ENCODE measurements around the gene MED8.

The MED8 gene, protein sequence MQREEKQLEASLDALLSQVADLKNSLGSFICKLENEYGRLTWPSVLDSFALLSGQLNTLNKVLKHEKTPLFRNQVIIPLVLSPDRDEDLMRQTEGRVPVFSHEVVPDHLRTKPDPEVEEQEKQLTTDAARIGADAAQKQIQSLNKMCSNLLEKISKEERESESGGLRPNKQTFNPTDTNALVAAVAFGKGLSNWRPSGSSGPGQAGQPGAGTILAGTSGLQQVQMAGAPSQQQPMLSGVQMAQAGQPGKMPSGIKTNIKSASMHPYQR

DNA sequence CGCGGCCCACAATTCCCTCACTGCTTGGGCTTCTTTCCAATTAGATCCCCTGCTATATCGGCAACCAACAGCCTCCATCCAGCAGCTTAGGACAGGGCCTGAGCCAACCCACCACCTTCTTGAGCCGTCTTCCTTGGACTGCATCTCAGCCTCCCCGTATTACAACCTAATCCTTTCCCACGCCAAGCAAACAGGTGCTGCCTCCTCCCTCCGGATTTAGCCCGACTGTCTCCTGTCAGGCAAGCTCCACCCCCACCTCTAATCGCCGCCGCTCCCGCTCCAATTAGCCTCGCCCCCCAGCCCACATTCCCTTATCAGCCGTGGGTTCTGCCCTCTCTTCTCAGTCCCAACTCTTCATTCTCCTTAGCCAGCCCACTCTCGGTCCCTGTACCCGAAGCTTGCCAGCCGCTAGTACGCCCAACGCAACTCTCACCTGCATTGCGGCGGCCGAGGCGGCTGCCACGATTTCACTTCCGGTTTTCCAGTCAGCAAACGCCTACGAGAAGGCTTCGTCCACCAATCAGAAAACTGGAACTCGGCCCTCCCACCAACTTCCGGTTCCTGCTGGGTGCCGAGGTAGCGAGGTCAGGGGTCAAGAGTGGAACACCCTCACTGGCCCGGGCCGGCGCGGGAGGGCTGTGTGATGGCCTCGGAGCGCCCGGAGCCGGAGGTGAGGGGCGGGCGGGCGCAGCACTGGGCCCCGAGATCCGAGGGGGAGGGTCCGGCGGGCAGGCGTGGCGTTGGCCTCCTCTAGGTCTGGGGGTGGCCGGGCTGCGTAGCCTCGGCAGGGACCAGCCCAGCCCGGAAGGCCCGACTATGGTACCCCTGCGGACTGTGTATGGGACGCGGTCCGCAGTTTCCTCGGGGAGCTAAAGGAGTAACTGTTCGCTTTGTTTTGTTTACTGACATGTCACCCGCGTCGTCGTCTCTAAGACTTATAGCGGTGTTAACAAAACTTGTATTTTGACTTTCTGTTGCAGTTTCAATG, at the start of gene MED8, which contains the start of gene SZT2:
Gene MED8, minus strand, starts transcription at position 475 of the 988 bp plus-strand sequence. Its CDS starts 36 bp downstream, at position 439.
Gene SZT2, plus strand, starts transcription at position 574 of the 988 bp plus-strand sequence. Its CDS starts 70 bp downstream, at position 644.
- in situ Hi-C loops (cut with HindIII; ENCODE audit: low sequenced_read_pairs), result no loop called here

DNA sequence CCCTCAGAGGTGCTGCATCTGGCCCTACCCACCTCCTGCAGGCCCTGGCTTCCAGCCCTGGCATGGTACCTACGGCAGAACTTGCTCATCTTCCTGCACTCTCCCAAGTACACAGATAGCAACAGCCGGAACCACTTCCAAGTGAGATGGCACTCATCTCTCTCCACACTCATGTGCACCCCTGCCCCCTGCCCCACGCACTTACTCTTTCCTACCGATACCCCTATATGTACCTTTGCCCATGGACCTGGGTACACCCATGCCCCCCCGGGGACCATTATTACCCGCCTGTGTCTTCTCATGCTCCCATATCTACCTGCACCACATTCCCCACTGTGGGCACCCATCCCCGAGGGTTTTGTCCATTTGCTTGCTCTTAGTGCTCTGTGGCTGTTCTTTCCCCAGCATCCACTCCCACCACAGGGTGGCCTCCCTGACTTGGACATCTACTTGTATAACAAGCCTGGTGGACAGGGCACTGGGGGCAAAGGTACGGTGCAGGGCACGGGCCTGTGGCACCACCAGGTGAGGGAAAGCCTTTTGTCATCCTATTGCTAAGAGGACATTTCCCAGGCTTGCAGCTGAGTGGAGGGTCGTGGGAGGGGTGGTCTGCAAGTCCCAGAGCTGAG, 49.5 kb upstream of the MED8 start:
- in situ Hi-C loops (cut with HindIII; ENCODE audit: low sequenced_read_pairs), result no loop called here

DNA sequence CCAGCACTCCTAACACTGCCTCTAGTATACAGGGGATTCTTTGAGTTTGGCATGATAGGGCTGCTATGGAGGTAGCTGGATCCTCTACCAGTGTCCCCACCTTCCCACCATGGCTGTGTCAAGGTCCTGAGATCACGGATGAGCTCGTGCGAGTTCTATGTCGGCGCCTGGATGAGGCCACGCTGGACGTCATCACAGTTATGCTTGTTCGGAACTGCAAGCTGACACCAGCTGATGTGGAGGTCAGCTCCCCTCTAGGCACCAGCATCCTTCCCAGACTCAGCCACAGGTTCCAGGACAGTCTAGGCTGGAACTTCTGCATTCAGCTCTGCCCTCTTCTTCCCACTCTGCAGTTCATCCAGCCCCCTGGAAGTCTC, 49.0 kb upstream of the MED8 start:
- in situ Hi-C loops (cut with HindIII; ENCODE audit: low sequenced_read_pairs), result no loop called here

DNA sequence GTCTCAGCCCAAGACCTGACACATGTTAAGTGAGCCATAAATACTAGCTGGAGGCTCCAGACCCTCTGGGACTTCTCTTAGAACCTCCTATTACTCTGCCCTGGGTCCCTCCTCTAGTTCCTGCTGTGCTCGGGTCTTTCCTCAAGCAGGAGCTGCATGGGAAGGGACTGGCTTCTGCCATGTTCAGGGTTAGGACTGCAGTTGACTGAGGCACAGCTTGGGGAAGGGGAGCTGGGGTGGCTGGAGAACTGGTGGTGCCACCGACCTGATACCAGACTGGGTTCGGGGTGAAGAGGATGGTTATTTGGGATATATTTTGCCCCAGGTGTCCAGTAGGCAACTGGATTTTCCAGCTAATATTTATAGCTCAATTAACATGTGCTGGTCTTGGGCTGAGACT, 48.4 kb upstream of the MED8 start:
- in situ Hi-C loops (cut with HindIII; ENCODE audit: low sequenced_read_pairs), result no loop called here

DNA sequence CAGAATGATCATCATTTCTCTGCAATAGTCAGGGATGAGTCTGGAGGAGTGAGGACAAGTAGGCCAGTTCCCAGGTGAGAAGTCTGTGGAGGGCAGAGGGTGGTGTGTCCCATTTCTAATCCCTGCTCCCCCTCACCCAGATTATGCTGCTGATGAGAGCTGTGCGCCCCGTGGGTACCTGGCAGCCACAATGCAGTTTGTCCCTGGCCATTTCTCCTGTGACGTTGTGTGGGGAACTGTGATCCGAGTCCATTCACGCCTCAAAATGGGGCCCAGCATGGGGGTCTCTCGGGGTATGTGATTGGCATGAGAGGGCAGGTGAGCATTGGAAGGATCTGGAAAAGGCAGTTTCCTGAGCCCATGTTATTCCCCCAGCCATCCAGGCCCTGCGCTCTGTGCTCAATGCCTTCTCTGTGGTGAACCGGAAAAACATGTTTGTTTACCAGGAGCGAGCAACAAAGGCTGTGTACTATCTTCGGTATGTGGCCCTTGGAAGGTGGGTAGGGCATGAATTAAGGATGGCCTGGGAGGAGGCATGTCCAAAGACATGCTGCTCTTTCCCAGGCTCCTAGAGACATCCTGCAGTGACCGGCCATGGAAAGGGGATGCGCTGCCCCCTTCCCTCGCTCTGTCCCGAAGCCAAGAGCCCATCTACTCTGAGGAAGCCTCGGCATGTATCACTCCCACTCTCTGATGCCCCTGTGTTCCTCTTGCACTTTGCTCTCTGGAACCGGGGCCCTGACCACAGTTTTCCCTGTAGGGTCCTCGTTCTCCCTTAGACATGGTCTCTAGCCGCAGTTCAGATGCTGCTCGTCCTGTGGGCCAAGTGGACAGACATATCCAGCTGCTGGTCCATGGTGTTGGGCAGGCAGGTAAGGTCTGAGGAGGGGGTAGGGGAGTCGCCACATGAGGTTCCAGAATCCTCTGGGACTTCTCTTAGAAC, 47.7 kb upstream of the MED8 start:
- in situ Hi-C loops (cut with HindIII; ENCODE audit: low sequenced_read_pairs), result no loop called here

DNA sequence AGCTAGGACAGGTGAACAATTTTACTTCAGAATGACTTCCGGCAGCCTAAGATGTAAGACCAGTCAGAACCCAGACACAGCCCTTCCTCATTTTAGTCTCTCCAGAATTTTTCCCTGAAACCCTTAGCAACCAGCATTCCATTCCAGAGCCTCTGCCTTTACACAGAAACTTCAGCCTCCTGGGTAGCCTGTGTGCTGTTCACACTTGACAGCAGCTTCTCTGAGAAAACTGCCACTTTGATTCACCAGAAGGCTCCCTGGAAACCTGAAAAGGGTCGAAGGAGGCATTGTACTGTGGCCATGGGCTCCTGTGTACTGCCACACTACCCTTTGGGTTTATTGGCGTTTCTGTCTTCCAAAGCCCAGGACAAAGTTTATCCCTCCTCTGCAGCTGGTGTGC, 46.8 kb upstream of the MED8 start:
- in situ Hi-C loops (cut with HindIII; ENCODE audit: low sequenced_read_pairs), result no loop called here

DNA sequence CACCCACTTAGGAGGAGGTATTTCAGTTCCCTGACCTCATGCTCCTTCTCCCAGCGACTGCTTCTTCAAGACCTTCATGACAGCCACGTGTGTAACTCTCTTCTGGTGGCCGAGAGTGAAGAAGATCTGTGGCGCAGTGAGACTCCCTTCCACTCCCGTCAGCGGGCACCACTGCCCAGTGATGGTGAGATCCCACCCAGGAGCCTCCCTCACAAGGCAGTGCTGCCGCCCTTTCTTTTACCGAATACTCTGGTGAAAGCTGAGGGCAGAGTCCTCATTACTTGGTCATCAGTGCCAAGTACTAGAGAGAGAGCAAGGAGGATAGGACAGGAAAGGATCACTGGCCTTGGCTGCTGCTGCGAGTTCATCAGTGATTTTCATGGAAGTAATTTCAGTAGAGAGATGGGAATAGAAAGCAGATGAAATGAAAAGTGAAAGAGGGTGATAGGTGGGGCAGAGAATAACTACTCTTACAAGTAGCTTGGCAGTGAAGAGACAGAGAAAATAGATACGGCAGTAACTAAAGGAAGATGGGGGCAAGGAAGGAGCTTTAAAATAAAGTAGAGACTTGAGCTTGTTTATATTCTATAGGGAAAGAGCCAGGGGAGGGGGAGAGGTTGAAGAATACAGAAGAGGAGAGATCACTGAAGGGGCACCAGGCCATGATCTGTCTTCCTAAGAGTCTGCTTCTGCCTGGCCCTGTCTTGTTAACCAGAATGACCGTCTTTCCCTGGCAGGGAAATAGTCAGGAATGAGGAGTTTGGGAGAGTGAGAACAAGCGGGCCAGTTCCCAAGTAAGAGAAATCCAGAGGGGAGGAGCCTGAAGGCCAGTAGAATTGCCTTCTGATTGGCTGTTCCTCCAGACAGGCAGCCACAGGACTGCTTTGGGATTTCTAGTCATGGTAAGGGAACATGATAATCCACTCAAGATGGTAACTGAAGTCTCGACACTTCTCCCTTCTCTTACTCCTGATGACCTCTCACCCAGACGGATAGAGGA, 45.8 kb upstream of the MED8 start:
- in situ Hi-C loops (cut with HindIII; ENCODE audit: low sequenced_read_pairs), result no loop called here

DNA sequence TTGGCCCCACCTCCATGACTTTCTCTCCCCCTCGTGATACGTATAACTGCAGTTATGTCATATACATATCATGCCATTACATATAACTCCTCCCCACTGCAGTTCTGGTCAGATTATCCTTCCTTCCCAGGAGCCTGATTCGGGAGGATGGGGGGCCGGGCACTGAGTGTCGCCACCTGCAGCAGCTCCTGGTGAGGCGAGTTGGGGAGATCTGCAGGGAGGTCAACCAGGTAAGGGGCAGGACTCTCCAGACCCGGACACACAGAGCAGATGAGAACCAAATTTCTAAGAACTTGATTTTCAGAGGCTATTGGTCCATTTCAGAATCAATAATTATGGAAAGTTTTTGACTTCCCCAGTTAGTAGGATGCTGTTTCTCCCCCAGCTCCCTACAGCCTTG, 44.7 kb upstream of the MED8 start:
- in situ Hi-C loops (cut with HindIII; ENCODE audit: low sequenced_read_pairs), result no loop called here

DNA sequence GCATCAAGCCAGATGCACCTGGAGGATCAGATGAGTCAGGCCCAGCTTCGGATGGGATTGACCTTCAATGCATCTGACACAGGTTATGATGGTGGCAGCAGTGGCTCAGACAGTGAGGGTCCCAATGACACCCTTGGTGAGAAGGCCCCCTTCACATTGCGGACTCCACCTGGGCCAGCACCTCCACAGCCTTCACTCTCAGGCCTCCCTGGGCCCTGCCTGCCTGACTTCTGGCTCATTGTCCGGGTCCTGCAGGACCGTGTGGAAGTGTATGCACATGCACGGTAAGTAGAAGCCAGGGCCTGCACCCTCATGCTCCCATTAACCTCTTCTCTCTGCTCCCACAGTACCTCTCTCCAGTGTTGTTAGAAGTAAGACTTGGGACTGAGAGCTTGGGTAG, 43.3 kb upstream of the MED8 start:
- in situ Hi-C loops (cut with HindIII; ENCODE audit: low sequenced_read_pairs), result no loop called here

DNA sequence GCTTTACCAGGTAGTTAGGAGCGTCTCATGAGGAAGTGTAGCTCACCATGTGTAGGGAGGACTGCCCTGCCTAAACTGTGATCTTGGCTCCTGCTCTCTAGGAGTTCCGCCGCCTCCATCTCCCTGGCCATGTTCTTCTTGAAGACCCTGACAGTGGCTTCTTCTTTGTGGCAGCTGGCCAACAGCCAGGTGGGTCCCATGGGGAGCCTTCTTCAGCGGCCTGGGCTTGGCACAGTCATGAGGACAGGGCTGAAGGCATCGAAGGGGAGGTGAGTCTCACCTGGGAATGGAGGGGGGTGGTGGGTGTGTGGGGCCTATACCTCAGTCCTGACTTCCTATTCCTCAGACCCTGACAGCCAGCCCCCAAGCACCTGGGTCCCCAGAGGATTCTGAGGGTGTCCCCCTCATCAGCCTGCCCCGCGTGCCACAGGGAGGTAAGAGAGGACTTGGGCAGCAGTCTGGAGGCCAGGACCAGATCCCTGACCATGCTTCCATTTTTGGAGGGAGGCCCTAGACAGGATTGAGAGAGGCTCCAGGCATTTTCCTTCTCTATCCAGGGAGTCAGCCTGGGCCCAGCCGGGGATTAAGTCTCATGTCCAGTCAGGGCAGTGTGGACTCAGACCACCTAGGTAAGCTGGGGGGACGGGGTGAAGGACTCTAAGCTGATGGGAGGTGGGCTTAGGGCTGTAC, 42.7 kb upstream of the MED8 start:
- in situ Hi-C loops (cut with HindIII; ENCODE audit: low sequenced_read_pairs), result no loop called here

DNA sequence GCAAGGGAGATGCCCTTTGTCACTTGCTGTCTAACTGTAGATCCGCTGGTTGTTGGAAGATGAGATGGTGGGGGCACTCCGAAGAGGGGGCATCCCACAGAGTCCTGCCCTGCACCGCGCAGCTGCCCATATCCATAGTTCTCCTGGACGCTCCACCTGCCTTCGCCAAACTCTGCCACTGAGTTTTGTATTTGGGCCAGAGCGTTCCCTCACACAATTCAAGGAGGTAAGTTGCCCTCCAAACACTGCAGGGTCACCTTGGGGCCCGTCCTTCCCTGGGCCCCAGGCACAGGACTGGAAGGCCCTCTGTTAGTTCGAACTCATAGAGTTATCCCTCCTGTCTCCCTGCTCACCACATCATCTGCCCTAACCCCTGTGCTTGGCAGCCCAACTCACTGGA, 42.1 kb upstream of the MED8 start:
- in situ Hi-C loops (cut with HindIII; ENCODE audit: low sequenced_read_pairs), result no loop called here

DNA sequence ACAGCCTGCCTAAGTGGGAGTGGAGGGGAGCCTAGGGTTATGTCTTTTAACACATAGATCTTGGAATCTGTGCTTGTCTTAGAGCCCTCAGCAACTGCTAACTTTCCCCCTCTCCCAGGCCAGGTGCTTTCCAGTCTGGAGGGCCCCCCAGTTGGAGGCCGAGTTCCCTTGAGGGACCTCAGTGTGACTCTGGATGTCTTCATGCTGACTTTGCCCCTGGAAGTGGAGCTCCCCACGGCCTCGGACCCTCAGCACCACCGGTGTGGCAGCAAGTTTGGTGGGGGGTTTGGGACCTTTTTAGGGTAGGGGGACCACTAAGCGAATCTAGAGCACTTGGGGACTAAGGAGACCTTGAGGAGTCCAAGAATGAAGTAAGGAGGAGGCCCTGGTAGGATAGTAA, 41.2 kb upstream of the MED8 start:
- in situ Hi-C loops (cut with HindIII; ENCODE audit: low sequenced_read_pairs), result no loop called here

DNA sequence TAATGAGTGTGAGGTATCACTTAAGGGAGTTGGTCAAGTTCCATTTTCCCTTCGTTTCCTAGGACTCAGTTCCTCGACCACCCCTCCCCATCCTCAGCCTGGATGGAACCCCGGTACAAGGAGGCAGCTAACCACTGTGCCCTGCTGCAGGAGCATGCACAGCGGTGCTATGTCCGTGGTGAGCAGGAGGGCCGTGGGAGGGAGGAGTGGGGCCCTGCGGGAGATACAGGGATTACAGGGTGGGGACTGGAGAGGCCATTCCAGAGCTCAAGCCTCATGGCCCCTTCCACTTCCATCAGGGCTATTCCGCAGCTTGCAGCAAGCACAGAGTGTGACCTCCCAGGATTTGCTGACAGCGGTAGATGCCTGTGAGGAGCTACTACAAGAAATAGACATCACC, 38.3 kb upstream of the MED8 start:
- in situ Hi-C loops (cut with HindIII; ENCODE audit: low sequenced_read_pairs), result no loop called here

DNA sequence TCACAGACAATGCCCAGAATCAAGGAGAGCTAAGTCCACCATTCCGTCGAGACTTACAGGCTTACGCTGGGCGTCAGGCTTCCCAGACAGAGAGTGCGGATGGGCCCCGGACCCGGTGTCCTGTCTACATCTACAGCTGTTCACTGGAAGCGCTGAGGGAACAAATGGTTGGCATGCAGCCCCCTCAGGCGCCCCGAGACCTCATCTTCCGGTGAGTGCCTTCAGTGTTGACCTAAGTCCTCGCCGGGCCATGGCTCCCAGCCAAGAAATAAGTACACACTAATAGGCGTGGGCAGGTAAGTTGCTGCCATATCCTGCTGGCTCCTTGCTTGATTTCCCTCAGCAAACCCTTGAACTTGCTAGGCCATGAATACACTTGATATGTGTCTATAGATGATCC, 37.9 kb upstream of the MED8 start:
- in situ Hi-C loops (cut with HindIII; ENCODE audit: low sequenced_read_pairs), result no loop called here

DNA sequence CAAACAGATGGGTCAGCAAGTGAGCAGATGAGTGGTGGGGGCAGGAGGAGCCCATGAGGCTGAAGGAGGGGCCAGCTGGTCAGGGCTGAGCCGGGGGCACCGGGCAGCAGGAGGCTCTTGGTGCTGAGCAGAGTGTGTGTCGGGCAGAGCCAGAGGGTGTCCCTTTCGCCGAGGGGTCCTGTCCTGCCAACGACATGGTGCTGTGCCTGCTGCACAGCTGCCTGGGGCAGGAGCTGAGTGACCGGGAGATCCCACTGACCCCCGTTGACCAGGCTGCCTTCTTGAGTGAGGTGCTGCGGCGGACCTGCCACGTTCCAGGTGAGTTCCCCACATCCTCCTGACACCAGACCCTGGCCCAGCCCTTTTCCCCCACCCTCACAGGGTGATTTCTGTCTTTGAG, 36.6 kb upstream of the MED8 start:
- in situ Hi-C loops (cut with HindIII; ENCODE audit: low sequenced_read_pairs), result no loop called here

DNA sequence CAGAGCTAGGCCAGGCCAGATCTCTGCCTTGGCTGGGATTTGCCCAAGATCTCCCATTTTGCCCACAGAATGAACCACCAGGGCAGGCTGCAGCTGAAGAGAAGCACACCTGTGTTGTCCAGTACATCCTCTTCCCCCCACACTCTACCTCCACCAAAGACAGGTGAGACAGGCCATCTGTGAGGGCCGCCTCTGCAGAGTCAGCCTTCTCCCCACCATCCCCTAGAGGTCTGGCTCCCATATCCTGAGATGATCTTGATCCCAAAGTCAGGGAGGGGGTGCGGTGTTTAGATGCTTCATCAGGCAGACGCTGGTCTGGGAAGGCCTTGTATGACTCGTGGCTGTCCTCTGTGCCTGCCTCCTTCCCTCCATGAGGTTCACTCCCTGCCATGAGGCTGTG, 35.4 kb upstream of the MED8 start:
- in situ Hi-C loops (cut with HindIII; ENCODE audit: low sequenced_read_pairs), result no loop called here

DNA sequence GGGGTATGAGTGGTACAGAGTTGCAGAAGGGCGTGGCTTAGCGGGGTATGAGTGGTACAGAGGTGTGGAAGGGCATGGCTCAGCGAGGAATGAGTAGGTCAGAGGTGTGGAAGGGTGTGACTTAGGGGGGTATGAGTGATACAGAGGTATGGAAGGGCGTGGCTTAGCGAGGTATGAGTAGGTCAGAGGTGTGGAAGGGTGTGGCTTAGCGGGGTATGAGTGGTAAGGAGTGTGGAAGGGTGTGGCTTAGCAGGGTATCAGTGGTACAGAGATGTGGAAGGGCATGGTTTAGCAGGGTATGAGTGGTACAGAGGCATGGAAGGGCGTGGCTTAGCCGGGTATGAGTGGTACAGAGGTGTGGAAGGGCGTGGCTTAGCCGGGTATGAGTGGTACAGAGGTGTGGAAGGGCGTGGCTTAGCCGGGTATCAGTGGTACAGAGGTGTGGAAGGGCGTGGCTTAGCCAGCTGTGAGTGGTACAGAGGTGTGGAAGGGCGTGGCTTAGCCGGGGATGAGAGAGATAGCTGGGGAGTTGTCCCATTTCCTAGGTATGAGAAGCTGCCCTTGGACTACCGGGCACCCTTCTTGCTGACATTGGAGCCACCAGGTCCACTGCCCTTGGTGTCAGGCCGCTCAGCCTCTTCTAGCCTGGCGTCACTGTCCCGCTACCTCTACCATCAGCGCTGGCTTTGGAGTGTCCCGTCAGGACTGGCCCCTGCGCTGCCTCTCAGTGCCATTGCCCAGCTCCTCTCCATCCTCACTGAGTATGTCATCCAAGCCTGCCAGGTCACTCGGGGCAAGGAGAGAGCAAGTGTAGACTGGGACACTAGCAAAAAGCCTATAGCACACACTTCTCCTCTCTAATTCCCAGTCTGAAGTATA, 34.3 kb upstream of the MED8 start:
- in situ Hi-C loops (cut with HindIII; ENCODE audit: low sequenced_read_pairs), result loop anchor here (25.0 kb wide), 1 partner anchor 187 kb away; no protein-coding TSS in a partner anchor

Data from endothelial cell of hepatic sinusoid (primary cell).